ENCODE data around the gene SPRYD7.

Gene SPRYD7

DNA sequence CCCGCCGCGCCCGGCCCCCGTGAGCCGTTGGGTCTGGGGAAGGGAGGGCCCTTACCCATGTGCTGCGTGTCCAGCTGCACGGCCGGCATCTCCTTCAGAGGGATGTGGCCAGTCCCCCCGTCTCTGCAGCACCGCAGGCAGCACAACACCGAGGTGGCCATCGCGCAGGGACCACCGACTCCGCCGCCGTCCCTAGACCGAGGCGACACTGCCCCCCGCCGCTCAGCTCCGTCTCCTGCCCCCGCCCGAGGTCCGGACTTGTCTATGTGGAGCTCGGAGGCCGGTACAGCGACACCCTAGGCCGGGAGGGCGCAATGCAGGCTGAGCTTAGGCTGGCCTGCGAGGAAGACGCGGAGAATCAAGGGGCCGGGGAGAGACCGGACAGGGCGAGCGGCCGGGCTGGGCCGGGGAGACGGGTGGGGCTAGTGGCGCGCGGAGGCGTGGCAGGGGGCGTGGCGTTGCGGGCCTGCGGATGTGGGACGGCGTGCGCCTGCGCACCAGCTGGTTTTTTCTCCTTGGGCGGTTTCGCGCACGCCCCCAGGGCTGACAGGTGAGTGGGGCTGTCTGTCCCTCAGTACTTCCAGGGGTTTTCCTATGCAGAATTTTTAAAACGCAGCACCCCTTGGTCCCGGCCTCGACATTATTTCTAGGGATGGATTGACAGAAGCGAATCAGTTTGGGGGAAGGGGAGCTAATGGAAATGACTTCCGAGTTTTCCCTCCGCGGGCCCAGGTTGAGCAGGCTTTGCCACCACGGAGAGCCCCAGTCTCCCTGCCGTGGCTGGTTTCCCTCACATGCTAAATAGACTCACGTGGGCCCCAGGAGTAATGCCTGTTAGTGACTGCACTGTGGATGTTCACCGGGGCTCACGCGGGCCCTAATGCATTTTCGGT, at the start of gene SPRYD7 (continued):
- TF ChIP-seq, protein P1, sequence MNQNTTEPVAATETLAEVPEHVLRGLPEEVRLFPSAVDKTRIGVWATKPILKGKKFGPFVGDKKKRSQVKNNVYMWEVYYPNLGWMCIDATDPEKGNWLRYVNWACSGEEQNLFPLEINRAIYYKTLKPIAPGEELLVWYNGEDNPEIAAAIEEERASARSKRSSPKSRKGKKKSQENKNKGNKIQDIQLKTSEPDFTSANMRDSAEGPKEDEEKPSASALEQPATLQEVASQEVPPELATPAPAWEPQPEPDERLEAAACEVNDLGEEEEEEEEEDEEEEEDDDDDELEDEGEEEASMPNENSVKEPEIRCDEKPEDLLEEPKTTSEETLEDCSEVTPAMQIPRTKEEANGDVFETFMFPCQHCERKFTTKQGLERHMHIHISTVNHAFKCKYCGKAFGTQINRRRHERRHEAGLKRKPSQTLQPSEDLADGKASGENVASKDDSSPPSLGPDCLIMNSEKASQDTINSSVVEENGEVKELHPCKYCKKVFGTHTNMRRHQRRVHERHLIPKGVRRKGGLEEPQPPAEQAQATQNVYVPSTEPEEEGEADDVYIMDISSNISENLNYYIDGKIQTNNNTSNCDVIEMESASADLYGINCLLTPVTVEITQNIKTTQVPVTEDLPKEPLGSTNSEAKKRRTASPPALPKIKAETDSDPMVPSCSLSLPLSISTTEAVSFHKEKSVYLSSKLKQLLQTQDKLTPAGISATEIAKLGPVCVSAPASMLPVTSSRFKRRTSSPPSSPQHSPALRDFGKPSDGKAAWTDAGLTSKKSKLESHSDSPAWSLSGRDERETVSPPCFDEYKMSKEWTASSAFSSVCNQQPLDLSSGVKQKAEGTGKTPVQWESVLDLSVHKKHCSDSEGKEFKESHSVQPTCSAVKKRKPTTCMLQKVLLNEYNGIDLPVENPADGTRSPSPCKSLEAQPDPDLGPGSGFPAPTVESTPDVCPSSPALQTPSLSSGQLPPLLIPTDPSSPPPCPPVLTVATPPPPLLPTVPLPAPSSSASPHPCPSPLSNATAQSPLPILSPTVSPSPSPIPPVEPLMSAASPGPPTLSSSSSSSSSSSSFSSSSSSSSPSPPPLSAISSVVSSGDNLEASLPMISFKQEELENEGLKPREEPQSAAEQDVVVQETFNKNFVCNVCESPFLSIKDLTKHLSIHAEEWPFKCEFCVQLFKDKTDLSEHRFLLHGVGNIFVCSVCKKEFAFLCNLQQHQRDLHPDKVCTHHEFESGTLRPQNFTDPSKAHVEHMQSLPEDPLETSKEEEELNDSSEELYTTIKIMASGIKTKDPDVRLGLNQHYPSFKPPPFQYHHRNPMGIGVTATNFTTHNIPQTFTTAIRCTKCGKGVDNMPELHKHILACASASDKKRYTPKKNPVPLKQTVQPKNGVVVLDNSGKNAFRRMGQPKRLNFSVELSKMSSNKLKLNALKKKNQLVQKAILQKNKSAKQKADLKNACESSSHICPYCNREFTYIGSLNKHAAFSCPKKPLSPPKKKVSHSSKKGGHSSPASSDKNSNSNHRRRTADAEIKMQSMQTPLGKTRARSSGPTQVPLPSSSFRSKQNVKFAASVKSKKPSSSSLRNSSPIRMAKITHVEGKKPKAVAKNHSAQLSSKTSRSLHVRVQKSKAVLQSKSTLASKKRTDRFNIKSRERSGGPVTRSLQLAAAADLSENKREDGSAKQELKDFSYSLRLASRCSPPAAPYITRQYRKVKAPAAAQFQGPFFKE (tag by site-specific recombination; IDR thresholded peaks at IDR 0.05; ENCODE audit: borderline replicate concordance) = no peak
- TF ChIP-seq KLF9 (tag by site-specific recombination; IDR thresholded peaks at IDR 0.05; ENCODE audit: low read depth) (peak; percentile 100), ZNF768 (tag by site-specific recombination; IDR thresholded peaks at IDR 0.05) (no peak), ZNF223 (tag by site-specific recombination; IDR thresholded peaks at IDR 0.05) (no peak), ZNF423 (tag by site-specific recombination; IDR thresholded peaks at IDR 0.05) (no peak), ZNF202 (tag by site-specific recombination; IDR thresholded peaks at IDR 0.05; ENCODE audit: borderline replicate concordance) (no peak), ZFHX2 (tag by site-specific recombination; conservative IDR thresholded peaks at IDR 0.05) (peak; percentile 42), ZNF221 (tag by site-specific recombination; IDR thresholded peaks at IDR 0.05; ENCODE audit: borderline replicate concordance) (no peak), ZNF169 (tag by site-specific recombination; IDR thresholded peaks at IDR 0.05) (no peak), ZNF837 (tag by site-specific recombination; IDR thresholded peaks at IDR 0.05) (0 out of 2 replicates have a peak, but pooled peaks have one; percentile 67), KLF7 (tag by site-specific recombination; IDR thresholded peaks at IDR 0.05; ENCODE audit: borderline replicate concordance) (0 out of 2 replicates have a peak, but pooled peaks have one; percentile 75), SP3 (tag by site-specific recombination; IDR thresholded peaks at IDR 0.05) (peak; percentile 82), ZNF658 (tag by site-specific recombination; IDR thresholded peaks at IDR 0.05) (no peak), BCL11A (tag by site-specific recombination; IDR thresholded peaks at IDR 0.05; ENCODE audit: low read depth) (peak; percentile 80), ZBTB7A (tag by site-specific recombination; IDR thresholded peaks at IDR 0.05; ENCODE audit: low read depth) (peak; percentile 58; the same call in 1 of the 2 replicates), ZNF133 (tag by site-specific recombination; IDR thresholded peaks at IDR 0.05) (no peak), ZNF48 (tag by site-specific recombination; IDR thresholded peaks at IDR 0.05) (no peak), PRDM1 (tag by site-specific recombination; IDR thresholded peaks at IDR 0.05) (no peak), ZNF426 (tag by site-specific recombination; IDR thresholded peaks at IDR 0.05) (no peak), ZNF394 (tag by site-specific recombination; IDR thresholded peaks at IDR 0.05; ENCODE audit: borderline replicate concordance) (peak; percentile 77)
- TF ChIP-seq, protein P2, sequence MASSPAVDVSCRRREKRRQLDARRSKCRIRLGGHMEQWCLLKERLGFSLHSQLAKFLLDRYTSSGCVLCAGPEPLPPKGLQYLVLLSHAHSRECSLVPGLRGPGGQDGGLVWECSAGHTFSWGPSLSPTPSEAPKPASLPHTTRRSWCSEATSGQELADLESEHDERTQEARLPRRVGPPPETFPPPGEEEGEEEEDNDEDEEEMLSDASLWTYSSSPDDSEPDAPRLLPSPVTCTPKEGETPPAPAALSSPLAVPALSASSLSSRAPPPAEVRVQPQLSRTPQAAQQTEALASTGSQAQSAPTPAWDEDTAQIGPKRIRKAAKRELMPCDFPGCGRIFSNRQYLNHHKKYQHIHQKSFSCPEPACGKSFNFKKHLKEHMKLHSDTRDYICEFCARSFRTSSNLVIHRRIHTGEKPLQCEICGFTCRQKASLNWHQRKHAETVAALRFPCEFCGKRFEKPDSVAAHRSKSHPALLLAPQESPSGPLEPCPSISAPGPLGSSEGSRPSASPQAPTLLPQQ (tag by site-specific recombination; IDR thresholded peaks at IDR 0.05) = 0 out of 2 replicates have a peak, but pooled peaks have one; percentile 9
- TF ChIP-seq, protein P3, sequence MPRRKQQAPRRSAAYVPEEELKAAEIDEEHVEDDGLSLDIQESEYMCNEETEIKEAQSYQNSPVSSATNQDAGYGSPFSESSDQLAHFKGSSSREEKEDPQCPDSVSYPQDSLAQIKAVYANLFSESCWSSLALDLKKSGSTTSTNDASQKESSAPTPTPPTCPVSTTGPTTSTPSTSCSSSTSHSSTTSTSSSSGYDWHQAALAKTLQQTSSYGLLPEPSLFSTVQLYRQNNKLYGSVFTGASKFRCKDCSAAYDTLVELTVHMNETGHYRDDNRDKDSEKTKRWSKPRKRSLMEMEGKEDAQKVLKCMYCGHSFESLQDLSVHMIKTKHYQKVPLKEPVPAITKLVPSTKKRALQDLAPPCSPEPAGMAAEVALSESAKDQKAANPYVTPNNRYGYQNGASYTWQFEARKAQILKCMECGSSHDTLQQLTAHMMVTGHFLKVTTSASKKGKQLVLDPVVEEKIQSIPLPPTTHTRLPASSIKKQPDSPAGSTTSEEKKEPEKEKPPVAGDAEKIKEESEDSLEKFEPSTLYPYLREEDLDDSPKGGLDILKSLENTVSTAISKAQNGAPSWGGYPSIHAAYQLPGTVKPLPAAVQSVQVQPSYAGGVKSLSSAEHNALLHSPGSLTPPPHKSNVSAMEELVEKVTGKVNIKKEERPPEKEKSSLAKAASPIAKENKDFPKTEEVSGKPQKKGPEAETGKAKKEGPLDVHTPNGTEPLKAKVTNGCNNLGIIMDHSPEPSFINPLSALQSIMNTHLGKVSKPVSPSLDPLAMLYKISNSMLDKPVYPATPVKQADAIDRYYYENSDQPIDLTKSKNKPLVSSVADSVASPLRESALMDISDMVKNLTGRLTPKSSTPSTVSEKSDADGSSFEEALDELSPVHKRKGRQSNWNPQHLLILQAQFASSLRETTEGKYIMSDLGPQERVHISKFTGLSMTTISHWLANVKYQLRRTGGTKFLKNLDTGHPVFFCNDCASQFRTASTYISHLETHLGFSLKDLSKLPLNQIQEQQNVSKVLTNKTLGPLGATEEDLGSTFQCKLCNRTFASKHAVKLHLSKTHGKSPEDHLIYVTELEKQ (tag by site-specific recombination; IDR thresholded peaks at IDR 0.05; ENCODE audit: borderline replicate concordance) = peak; percentile 61; the same call in 1 of the 2 replicates
- TF ChIP-seq, protein P4, sequence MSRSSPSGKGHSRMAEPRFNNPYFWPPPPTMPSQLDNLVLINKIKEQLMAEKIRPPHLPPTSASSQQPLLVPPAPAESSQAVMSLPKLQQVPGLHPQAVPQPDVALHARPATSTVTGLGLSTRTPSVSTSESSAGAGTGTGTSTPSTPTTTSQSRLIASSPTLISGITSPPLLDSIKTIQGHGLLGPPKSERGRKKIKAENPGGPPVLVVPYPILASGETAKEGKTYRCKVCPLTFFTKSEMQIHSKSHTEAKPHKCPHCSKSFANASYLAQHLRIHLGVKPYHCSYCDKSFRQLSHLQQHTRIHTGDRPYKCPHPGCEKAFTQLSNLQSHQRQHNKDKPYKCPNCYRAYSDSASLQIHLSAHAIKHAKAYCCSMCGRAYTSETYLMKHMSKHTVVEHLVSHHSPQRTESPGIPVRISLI (tag by site-specific recombination; IDR thresholded peaks at IDR 0.05) = peak; percentile 92
- TF ChIP-seq, protein P5, sequence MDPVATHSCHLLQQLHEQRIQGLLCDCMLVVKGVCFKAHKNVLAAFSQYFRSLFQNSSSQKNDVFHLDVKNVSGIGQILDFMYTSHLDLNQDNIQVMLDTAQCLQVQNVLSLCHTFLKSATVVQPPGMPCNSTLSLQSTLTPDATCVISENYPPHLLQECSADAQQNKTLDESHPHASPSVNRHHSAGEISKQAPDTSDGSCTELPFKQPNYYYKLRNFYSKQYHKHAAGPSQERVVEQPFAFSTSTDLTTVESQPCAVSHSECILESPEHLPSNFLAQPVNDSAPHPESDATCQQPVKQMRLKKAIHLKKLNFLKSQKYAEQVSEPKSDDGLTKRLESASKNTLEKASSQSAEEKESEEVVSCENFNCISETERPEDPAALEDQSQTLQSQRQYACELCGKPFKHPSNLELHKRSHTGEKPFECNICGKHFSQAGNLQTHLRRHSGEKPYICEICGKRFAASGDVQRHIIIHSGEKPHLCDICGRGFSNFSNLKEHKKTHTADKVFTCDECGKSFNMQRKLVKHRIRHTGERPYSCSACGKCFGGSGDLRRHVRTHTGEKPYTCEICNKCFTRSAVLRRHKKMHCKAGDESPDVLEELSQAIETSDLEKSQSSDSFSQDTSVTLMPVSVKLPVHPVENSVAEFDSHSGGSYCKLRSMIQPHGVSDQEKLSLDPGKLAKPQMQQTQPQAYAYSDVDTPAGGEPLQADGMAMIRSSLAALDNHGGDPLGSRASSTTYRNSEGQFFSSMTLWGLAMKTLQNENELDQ (tag by site-specific recombination; IDR thresholded peaks at IDR 0.05; ENCODE audit: low read depth) = no peak
